ENCODE results near the gene TXLNG. TPM values are rescaled to one million over a fixed set of nuclear protein-coding genes. Genes with fewer than 3 reads are reported as not detected.

The TXLNG gene
- total and polyA plus RNA-seq, 8 donors = 4.7 to 11.3 (median 5.8) TPM

DNA sequence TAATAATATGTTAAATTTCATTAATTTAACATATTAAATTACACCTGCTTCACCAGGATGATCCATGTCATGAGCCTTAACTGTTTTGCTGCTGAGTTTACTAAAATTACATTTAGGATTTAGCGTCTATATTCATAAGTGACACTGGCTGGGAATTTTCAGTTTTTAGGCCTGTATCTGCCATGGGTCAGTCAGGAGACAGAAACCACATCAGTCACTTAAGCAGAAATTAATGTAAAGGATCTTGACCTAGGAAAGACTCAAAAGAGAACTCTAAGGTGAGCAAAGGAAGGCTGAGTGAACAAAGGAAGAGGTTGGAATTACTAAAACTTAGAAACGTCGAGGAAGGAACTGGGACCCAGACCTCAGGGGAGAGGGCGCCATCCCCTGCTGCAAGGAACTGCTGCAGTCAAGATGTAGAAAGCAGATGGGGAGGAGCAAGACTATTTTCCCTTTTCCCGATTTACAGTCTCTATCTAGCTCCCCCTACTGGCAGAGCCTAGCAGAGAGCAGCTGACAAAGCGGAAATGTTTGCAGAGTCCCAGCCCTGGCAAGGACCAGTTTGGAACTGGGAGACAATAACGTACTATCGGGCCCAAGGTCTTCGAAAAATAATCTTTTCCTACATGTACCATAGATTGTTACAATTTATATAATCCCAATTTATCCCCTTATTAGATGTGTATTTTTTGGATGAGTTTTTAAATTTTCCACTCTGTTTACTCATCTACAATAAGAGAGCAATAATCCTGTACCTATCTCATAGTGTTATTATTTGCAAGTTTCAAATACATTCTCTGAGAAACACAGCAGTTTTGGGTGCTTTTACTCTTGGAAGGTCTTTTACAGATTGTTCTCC, 106.5 kb downstream of the TXLNG start:
- DNase-seq (peak in 5 of 6 donors; percentile 50 to 73 (median 60)), ATAC-seq (peak; percentile 79 to 99 (median 94)), FAIRE-seq (peak; percentile 60)
- H3K36me3 ChIP-seq = no peaks in the 10 kb centered on the region
- no peaks in the 10 kb centered on the region for H3K4me1 ChIP-seq
- 8 to 12% methylated on average over 9 of the region's 9 CpGs for WGBS, 2 donors
- no peak overlapping the region for H3K27ac ChIP-seq
- intact Hi-C loops (cut with DNase I) = no loop called here
- H3K4me3 ChIP-seq = no peak overlapping the region
- no peaks in the 10 kb centered on the region for H3K9me3 ChIP-seq
- TF ChIP-seq, protein P1, sequence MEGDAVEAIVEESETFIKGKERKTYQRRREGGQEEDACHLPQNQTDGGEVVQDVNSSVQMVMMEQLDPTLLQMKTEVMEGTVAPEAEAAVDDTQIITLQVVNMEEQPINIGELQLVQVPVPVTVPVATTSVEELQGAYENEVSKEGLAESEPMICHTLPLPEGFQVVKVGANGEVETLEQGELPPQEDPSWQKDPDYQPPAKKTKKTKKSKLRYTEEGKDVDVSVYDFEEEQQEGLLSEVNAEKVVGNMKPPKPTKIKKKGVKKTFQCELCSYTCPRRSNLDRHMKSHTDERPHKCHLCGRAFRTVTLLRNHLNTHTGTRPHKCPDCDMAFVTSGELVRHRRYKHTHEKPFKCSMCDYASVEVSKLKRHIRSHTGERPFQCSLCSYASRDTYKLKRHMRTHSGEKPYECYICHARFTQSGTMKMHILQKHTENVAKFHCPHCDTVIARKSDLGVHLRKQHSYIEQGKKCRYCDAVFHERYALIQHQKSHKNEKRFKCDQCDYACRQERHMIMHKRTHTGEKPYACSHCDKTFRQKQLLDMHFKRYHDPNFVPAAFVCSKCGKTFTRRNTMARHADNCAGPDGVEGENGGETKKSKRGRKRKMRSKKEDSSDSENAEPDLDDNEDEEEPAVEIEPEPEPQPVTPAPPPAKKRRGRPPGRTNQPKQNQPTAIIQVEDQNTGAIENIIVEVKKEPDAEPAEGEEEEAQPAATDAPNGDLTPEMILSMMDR (IDR thresholded peaks at IDR 0.05) = peak; percentile 76 to 81 (median 78)
- peaks cover 0 to 25% (median 2%) of the 10 kb centered on the region in 4 donors for H3K27me3 ChIP-seq

Other genes with a start within 250 kb of the TXLNG start
- not detected for gene S100G, start 136.3 kb upstream of the TXLNG start, total RNA-seq
- gene S100G, start 136.3 kb upstream of the TXLNG start, polyA plus RNA-seq = not detected
- 10 to 100 TPM in 1 of 6 donors, 1 to 10 TPM in 5; 5.7 to 13.3 (median 8.5) TPM for gene CTPS2, start 73.8 kb upstream of the TXLNG start, total RNA-seq
- gene CTPS2, start 73.8 kb upstream of the TXLNG start, polyA plus RNA-seq = 10 to 100 TPM; 10.1 to 11.5 TPM
- gene SYAP1, start 66.9 kb upstream of the TXLNG start, total RNA-seq = 10 to 100 TPM in 5 of 6 donors, 1 to 10 TPM in 1; 9.1 to 21.5 (median 14.0) TPM
- gene SYAP1, start 66.9 kb upstream of the TXLNG start, polyA plus RNA-seq = 1 to 10 TPM; 6.4 to 9.3 TPM
- 10 to 100 TPM; 29.1 to 46.2 (median 40.9) TPM for gene RBBP7, start 83.9 kb downstream of the TXLNG start, total RNA-seq
- gene RBBP7, start 83.9 kb downstream of the TXLNG start, polyA plus RNA-seq = 10 to 100 TPM; 52.3 to 90.0 TPM
- gene REPS2, start 160.2 kb downstream of the TXLNG start, total RNA-seq = 10 to 100 TPM; 14.2 to 29.3 (median 18.7) TPM
- 1 to 10 TPM; 5.2 to 7.1 TPM for gene REPS2, start 160.2 kb downstream of the TXLNG start, polyA plus RNA-seq

Measured in pancreas (tissue), 10 donors.